Testis (tissue), 3 donors: ENCODE data around the gene PNPO. TPM values are rescaled to one million over a fixed set of nuclear protein-coding genes. Genes with fewer than 3 reads are reported as not detected.

Source experiments
- DNase-seq: peaks from one replicate; pipeline ENCODE4 v3.0.0-alpha.2; 2019
- H3K27ac ChIP-seq, 2 donors: fragments of 200-600 bp; sonication (generic); one replicate each; pipeline ENCODE4 v1.5.1; 2019
- H3K27me3 ChIP-seq: fragments of 200-600 bp; sonication (generic); one replicate; pipeline ENCODE4 v1.5.1; 2019
- H3K36me3 ChIP-seq: fragments of 200-600 bp; sonication (generic); one replicate; pipeline ENCODE4 v1.5.1; 2017; ENCODE audit warnings: low read depth; ENCODE audit errors: missing control alignments
- H3K4me1 ChIP-seq: fragments of 200-600 bp; sonication (generic); one replicate; pipeline ENCODE4 v1.5.1; 2019
- H3K4me3 ChIP-seq, 2 donors: fragments of 200-600 bp; sonication (generic); one replicate each; pipeline ENCODE4 v1.5.1; 2017 to 2019
- H3K9me3 ChIP-seq: fragments of 200-600 bp; sonication (generic); one replicate; pipeline ENCODE4 v1.5.1; 2017
- CTCF ChIP-seq, 3 experiments: fragments of 450-650 bp in 2 of 3; fragments of 200-600 bp in 1 of 3; sonication (generic) in 1 of 3; IDR thresholded peaks; one replicate each; pipeline ENCODE4 v1.5.1; 2016 to 2019; ENCODE audit warnings: antibody characterized with exemption in 3 of 3, mild to moderate bottlenecking in 2 of 3, moderate library complexity in 1 of 3
- POLR2A ChIP-seq: fragments of 450-650 bp; IDR thresholded peaks from one replicate; pipeline ENCODE4 v1.6.1; 2017; ENCODE audit warnings: antibody characterized with exemption, mild to moderate bottlenecking, moderate library complexity
- WGBS, 2 donors: methylation state at CpG; one replicate each; pipeline ENCODE4 v1.1.5; 2018; 5-methylcytosine and 5-hydroxymethylcytosine counted together
- intact Hi-C: fragments of 100-400 bp; cut with DNase I; formaldehyde crosslinking; loops from one replicate; pipeline ENCODE4 v1.15.1; 2023; ENCODE audit warnings: low total_unique reads
- polyA plus RNA-seq: library from polyadenylated mRNA; stranded (reverse); fragments of 350-450 nt; fragmentation: Illumina TruSeq; extraction: RNeasy Lipid Tissue Mini Kit (QIAGEN cat#74804); gene quantifications from one replicate; pipeline ENCODE4 v1.2.3, GENCODE V29; 2014; ENCODE audit warnings: low read depth, low replicate concordance; ENCODE audit not compliant: insufficient read depth
- total RNA-seq, 2 donors: library from RNA; depleted of rRNA; stranded (reverse); fragments of >200 nt; gene quantifications; one replicate each; pipeline ENCODE4 v1.2.3, GENCODE V29; 2016

PNPO gene
- total and polyA plus RNA-seq, 3 donors from 2014 or later = 21.3 to 41.7 (median 37.5) TPM

- intact Hi-C loops = no loop called here
- no peak overlapping the region for H3K27ac ChIP-seq
- no peaks in the 10 kb centered on the region for H3K9me3 ChIP-seq
- H3K36me3 ChIP-seq = no peaks in the 10 kb centered on the region
- peaks cover 31% of the 10 kb centered on the region for H3K4me1 ChIP-seq
- 68 to 86% methylated on average over 4 of the region's 4 CpGs for WGBS, 2 donors
- H3K4me3 ChIP-seq = no peak overlapping the region
- no peaks in the 10 kb centered on the region for H3K27me3 ChIP-seq
- DNase-seq = no peak
- no peak for TF ChIP-seq CTCF (IDR thresholded peaks at IDR 0.05)
- no peak for TF ChIP-seq POLR2A
These were observed 39.2 kb upstream of the PNPO start for GRCh38 chr17:47902039-47902744.

GRCh38 chr17:47905221-47905733 is 36.1 kb upstream of the PNPO start:
- intact Hi-C loops = no loop called here
- 28 to 36% methylated on average over 8 of the region's 8 CpGs for WGBS, 2 donors
- TF ChIP-seq CTCF (IDR thresholded peaks at IDR 0.05) (no peak), POLR2A (no peak)
- Histone ChIP-seq H3K4me1 (peaks cover 21% of the 10 kb centered on the region), H3K36me3 (no peaks in the 10 kb centered on the region), H3K27me3 (no peaks in the 10 kb centered on the region), H3K4me3 (no peak overlapping the region), H3K27ac (peak overlapping the region; percentile 49 to 76), H3K9me3 (no peaks in the 10 kb centered on the region)
- peak; percentile 87 for DNase-seq

GRCh38 chr17:47906443-47906842 is 34.9 kb upstream of the PNPO start:
- no peak for DNase-seq
- Histone ChIP-seq H3K36me3 (no peaks in the 10 kb centered on the region), H3K4me1 (peaks cover 21% of the 10 kb centered on the region), H3K27ac (peak overlapping the region in 1 of 2 donors; percentile 76), H3K9me3 (no peaks in the 10 kb centered on the region), H3K27me3 (no peaks in the 10 kb centered on the region), H3K4me3 (no peak overlapping the region)
- TF ChIP-seq POLR2A = no peak
- no peak for TF ChIP-seq CTCF (IDR thresholded peaks at IDR 0.05)
- 86 to 90% methylated on average over 3 of the region's 3 CpGs for WGBS, 2 donors
- intact Hi-C loops = no loop called here

GRCh38 chr17:47907932-47908562 is 33.3 kb upstream of the PNPO start:
- H3K27me3 ChIP-seq = no peaks in the 10 kb centered on the region
- no peak for TF ChIP-seq POLR2A
- TF ChIP-seq CTCF (IDR thresholded peaks at IDR 0.05) = no peak
- no peak overlapping the region for H3K4me3 ChIP-seq
- no peaks in the 10 kb centered on the region for H3K9me3 ChIP-seq
- intact Hi-C loops = no loop called here
- H3K4me1 ChIP-seq = peaks cover 21% of the 10 kb centered on the region
- H3K27ac ChIP-seq = no peak overlapping the region
- H3K36me3 ChIP-seq = no peaks in the 10 kb centered on the region
- WGBS, 2 donors = 75 to 76% methylated on average over 8 of the region's 8 CpGs
- no peak for DNase-seq
